ENCODE measurements around the gene TXLNA. TPM values are rescaled to one million over a fixed set of nuclear protein-coding genes. Genes with fewer than 3 reads are reported as not detected.

Gene TXLNA
- 75.7 and 82.9 TPM in 2 replicates for total RNA-seq

DNA sequence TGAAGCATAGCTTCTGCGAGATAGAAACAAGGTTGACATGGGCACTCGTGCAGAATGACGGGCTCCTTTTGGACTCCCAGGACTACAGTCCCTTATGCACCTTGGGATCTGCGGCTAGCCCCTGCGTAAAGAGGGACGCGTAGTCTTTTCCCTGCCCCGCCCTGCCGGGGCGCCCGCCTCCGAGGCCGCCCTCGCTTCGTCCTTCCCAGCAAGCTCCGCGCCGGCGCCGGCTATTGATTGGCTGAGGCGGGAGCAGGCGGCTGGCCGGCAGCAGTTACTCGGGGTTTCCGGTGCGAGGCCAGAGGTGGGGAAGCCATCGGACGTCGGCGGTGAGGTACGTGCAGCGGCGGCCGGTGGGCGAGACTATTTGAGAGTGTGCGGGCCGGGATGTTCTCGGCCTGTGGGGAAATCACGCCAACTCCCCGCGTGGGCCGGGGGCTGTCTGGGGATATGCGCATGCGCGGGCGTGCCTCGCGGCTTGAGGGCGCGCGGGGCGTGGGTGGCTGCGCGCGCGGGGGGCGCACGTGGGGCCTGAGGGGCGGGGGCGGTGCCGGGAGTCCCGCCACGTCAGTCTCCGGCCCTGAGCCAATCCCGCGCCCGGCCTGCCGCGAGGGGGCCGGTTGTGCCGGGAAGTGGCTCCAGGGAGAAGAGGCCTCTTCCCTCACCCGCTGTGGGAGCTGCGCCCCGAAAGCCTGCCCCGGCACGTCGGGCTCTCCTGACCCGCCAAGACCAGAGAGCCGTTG, at the start of gene TXLNA:
TXLNA (plus strand) TSS at position 233 of the 743 bp plus-strand sequence. CDS start 671 bp downstream, outside the sequence.

DNA sequence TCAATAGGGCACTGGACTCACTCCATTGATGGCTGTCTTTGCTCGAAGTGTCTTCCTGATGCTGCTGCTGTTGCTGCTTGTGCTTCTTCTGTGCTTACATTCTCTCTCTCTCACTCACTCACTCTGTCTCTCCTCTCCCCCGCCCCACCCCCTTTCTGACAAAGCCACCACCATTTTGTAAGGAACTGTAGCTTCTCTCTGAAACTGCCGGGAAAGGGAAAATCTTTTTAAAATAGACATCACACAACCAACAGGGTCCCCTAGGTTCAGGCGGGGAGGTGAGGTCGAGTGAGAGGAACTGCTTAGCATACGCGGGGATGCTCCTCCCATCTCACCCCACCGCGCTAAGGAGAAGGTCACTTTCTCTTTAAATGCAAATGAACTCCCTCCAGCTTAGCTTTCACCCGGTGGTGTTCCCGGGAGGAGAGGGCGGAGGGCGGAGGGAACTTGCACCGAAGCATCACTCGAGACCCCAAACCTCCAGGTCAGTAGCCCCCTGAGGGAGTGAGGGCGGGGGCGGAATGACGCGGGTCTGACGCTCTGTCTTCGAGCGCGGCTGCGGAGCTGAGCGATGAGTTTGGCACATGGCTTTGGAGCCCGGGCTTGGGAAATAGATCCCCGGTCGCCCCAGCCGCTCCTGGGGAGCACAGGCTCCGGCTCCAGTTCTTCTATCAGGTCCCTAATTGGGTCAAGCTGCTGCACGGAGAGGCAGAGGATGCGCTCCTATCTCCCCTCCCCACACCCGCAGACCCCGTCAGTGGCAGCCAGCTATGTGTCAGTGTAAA, 20.9 kb downstream of the TXLNA start, which contains the start of gene CCDC28B:
CCDC28B (plus strand) TSS at position 370 of the 785 bp plus-strand sequence. CDS start 1,341 bp downstream, outside the sequence.

DNA sequence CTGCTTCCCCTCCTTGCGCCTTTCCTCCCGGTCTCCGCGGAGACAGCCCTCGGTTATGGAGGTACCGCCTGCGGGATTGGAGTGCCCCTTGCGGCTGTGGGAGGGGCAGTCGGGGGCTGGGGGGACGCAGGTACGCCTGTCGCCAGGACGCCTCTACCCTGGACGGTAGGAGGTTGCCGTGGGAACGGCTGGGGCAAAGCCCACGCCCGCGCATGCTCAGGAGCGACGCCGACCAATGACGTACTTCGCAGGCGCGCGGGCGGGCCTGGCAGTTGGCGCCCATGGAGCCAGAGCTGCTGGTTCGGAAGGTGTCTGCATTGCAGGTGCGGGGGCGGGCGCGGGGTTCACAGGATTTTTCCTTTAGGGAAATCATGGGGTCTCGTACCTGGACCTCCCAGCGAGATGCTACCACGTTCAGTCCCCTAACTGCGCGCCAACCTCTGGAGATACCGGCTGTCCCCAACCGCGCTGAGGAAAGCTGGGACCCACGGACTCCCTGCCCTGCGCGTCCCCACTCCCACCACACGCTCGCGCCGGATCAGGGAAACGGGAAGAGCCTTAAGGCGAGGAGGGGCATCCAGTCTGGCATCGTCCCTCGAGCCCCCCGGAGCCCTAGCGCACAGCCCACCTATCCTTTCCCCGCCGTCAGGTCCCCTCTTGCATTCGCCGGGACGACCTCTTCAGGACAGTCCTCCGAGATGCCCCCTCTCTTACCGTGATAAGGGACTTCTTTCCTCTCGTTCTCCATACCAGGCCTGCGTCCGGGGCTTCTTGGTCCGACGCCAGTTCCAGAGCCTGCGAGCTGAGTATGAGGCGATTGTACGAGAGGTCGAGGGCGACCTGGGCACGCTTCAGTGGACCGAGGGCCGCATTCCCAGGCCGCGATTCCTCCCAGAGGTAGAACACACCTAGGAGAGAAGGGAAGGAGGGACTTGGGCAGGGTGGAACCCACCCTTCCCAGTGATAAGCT, 26.2 kb downstream of the TXLNA start, which contains the start of gene IQCC:
IQCC (plus strand) TSS at position 271 of the 970 bp plus-strand sequence; CDS start at position 282, 11 bp downstream.

DNA sequence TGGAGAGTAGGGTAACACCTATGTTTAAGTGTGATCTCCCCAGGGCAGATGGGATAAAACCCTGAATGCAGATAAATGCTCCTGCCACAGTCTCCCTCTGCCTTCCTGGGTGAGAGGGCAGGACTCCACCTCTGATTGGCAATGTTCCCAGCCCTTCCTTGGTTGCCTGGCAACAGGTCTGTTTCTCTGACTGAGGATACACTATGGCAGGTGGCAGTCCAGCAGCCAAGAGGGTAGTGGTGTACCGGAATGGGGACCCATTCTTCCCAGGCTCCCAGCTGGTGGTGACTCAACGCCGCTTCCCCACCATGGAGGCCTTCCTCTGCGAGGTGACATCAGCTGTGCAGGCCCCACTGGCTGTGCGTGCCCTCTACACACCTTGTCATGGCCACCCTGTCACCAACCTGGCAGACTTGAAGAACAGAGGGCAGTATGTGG, 29.4 kb downstream of the TXLNA start, which contains the start of gene DCDC2B:
DCDC2B (plus strand) TSS at position 199 of the 438 bp plus-strand sequence; CDS start at position 204, 5 bp downstream.

DNA sequence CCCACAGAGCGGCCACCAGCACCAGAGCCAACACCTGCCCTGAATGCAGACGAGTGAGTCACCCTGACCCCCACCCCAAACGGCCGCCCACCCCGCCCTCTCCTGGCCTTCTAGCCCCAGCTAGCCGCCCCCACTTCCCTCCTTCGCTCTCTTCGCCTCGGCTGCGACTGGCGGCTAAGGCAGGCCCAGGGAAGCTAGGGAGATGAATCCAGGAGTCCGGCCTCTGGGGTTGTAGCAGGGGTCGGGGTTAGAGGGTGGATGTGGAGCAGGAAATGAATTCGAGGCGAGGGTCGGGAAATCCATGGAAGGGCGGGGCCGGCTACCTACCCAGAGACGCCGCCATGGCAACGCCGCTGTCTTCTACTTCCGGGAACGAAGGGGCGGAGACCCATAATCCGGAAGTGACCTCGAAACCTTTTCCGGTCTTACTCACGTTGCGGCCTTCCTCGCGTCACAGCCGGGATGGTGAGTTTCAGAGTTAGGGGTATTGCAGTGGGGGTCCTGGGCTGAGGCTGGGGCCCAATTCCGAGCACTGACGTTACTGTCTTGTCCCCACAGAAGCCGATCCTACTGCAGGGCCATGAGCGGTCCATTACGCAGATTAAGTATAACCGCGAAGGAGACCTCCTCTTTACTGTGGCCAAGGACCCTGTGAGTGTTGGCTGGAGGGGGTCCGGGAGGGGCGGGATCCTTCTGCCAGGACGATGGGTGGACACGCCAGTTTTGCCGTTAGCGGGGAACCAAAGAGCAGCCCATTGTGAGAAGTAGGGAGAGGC, 42.7 kb downstream of the TXLNA start, which contains the start of the genes EIF3I and TMEM234:
EIF3I (plus strand) TSS at position 428 of the 776 bp plus-strand sequence; CDS start at position 463, 35 bp downstream.
TMEM234 (minus strand) TSS at position 374 of the 776 bp plus-strand sequence; CDS start at position 343, 31 bp downstream.

DNA sequence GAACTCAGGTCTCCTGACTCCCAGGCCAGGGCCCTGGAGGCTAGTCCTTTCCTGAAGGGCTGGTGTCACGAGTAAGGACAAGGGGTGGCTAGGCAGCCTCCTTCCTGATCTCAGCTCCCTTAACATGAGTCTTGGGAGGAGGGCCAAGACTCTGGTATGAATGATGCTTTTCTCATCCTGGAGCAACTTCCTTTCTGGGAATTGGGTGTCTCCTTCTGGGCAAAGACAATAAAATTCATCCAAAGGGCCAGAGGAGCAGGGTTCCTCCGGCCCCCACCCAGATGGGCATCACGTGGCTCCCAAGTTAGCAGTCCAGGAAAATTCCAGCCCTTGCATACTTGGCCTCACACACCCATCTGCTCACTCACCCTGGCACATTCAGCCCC, 67.4 kb downstream of the TXLNA start, which contains the start of gene FAM167B:
FAM167B (plus strand) TSS at position 335 of the 386 bp plus-strand sequence. CDS start 200 bp downstream, outside the sequence.

Other genes starting within 250 kb of the TXLNA start
- 308 and 353 TPM in 2 replicates for gene PTP4A2, start 241.3 kb upstream of the TXLNA start, total RNA-seq
- gene KHDRBS1, start 165.8 kb upstream of the TXLNA start, total RNA-seq = 42.6 and 52.2 TPM in 2 replicates
- 7.3 and 10.2 TPM in 2 replicates for gene TMEM39B, start 106.7 kb upstream of the TXLNA start, total RNA-seq
- gene KPNA6, start 71.6 kb upstream of the TXLNA start, total RNA-seq = 39.3 and 61.2 TPM in 2 replicates
- 7.3 and 8.4 TPM in 2 replicates for gene CCDC28B, start 20.9 kb downstream of the TXLNA start, total RNA-seq
- 1.1 and 2.0 TPM in 2 replicates for gene IQCC, start 26.0 kb downstream of the TXLNA start, total RNA-seq
- not detected in 2 replicates for gene DCDC2B, start 29.4 kb downstream of the TXLNA start, total RNA-seq
- 16.5 and 17.2 TPM in 2 replicates for gene TMEM234, start 42.7 kb downstream of the TXLNA start, total RNA-seq
- gene EIF3I, start 42.7 kb downstream of the TXLNA start, total RNA-seq = 290 and 329 TPM in 2 replicates
- gene FAM167B, start 67.5 kb downstream of the TXLNA start, total RNA-seq = 0.39 and 1.1 TPM in 2 replicates
- gene LCK, start 71.6 kb downstream of the TXLNA start, total RNA-seq = not detected in 2 replicates
- 32.3 and 44.0 TPM in 2 replicates for gene HDAC1, start 112.4 kb downstream of the TXLNA start, total RNA-seq
- 1.6 and 2.6 TPM in 2 replicates for gene MARCKSL1, start 156.6 kb downstream of the TXLNA start, total RNA-seq
- 1.4 and 1.8 TPM in 2 replicates for gene FAM229A, start 182.8 kb downstream of the TXLNA start, total RNA-seq
- gene TSSK3, start 182.9 kb downstream of the TXLNA start, total RNA-seq = 1.1 and 1.2 TPM in 2 replicates
- gene BSDC1, start 214.8 kb downstream of the TXLNA start, total RNA-seq = 38.3 and 38.9 TPM in 2 replicates

All from subcutaneous preadipocyte (primary cell).